MM.1S (cell line): Measurements from ENCODE around the gene ILF2.
A peak's percentile ranks its signal among the peaks of the same experiment; 100 is the strongest.
"Not testable (repeated sequence)": the region's sequence is repeated elsewhere in the genome, so short reads cannot be mapped to it uniquely, and the experiment has no call there.

ENCODE experiments used
- EZH2 ChIP-seq: fragments of 300-600 bp; sonication (generic); optimal IDR thresholded peaks from 2 replicates; pipeline ENCODE3; 2017; ENCODE audit warnings: low read depth, mild to moderate bottlenecking, antibody characterized with exemption, low read length, mixed read lengths
- EZH2phosphoT487 ChIP-seq: fragments of 300-600 bp; sonication (generic); IDR thresholded peaks from 2 replicates; pipeline ENCODE4 v1.6.1; 2018; ENCODE audit warnings: antibody characterized with exemption, low read length
- TF ChIP-seq, protein P1 (sequence below): fragments of 300-600 bp; sonication (generic); IDR thresholded peaks from 2 replicates; pipeline ENCODE4 v1.5.1; 2016; ENCODE audit warnings: antibody characterized with exemption, low read length, mixed read lengths

DNA sequence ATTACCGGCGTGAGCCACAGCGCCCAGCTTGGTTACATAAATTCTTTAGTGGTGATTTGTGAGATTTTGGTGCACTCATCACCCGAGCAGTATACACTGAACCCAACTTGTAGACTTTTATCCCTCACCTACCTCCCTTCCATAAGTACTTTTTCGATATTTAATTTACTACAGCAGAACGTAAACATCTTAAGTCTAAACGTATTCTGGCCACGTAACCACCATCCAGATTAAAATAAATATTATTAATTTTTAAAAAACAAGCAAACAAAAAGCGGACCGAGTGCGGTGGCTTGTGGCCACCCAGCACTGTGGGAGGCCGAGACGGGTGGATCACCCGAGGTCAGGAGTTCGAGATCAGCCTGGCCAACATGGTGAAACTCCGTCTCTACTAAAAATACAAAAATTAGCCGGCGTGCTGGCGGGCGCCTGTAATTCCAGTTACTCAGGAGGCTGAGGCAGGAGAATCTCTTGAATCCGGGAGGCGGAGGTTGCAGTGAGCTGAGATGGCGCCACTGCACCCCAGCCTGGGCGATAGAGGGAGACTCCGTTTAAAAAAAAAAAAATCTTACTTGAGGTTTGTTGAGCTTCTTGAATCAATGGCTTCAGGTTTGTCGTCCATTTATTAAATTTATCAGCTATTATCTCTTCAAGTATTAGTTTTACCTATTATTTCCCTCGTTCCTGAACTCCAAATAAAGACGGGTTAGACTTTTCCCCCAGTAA lies 998 bp upstream of the ILF2 start:
- TF ChIP-seq EZH2phosphoT487, EZH2: not testable (repeated sequence)
- TF ChIP-seq, protein P1, sequence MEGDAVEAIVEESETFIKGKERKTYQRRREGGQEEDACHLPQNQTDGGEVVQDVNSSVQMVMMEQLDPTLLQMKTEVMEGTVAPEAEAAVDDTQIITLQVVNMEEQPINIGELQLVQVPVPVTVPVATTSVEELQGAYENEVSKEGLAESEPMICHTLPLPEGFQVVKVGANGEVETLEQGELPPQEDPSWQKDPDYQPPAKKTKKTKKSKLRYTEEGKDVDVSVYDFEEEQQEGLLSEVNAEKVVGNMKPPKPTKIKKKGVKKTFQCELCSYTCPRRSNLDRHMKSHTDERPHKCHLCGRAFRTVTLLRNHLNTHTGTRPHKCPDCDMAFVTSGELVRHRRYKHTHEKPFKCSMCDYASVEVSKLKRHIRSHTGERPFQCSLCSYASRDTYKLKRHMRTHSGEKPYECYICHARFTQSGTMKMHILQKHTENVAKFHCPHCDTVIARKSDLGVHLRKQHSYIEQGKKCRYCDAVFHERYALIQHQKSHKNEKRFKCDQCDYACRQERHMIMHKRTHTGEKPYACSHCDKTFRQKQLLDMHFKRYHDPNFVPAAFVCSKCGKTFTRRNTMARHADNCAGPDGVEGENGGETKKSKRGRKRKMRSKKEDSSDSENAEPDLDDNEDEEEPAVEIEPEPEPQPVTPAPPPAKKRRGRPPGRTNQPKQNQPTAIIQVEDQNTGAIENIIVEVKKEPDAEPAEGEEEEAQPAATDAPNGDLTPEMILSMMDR = 0 out of 2 replicates have a peak, but pooled peaks have one; percentile 11
